ENCODE data around the gene NUP85. TPM values are rescaled to one million over a fixed set of nuclear protein-coding genes. Genes with fewer than 3 reads are reported as not detected.
"Not testable (repeated sequence)": the region's sequence is repeated elsewhere in the genome, so short reads cannot be mapped to it uniquely, and the experiment has no call there.

The NUP85 gene
- total and polyA plus RNA-seq, 2 experiments from 2014 or later: 59.4 to 114 TPM

GRCh38 chr17:75280189-75280588, 74.7 kb downstream of the NUP85 start:
- H3K4me3 ChIP-seq; H3K4me1 ChIP-seq (ENCODE audit: insufficient read depth); H3F3A ChIP-seq (replicated peaks; ENCODE audit: low read depth); H3K9me3 Mint-ChIP-seq; H3K4me1 Mint-ChIP-seq; H3K9me2 ChIP-seq (ENCODE audit: insufficient read depth); H3K79me2 ChIP-seq (replicated peaks; ENCODE audit: insufficient read depth); H3K27ac Mint-ChIP-seq; H3K27me3 Mint-ChIP-seq (ENCODE audit: insufficient read depth, low read depth, poor library complexity); ATAC-seq; H3K36me3 ChIP-seq (ENCODE audit: insufficient read depth); H3K27ac ChIP-seq (ENCODE audit: low read depth); H3K4me2 ChIP-seq; H3K27me3 ChIP-seq (ENCODE audit: insufficient read depth); DNase-seq (ENCODE audit: low spot score); H2AFZ ChIP-seq; H3K4me3 Mint-ChIP-seq; H4K20me1 ChIP-seq (replicated peaks; ENCODE audit: insufficient read depth): not testable (repeated sequence)
- H3K36me3 Mint-ChIP-seq (ENCODE audit: low read depth): peaks cover 26% of the 10 kb centered on the region

- peaks cover 31% of the 10 kb centered on the region for H3K36me3 Mint-ChIP-seq (ENCODE audit: low read depth)
- H3K4me2 ChIP-seq: no peak overlapping the region
- no peaks in the 10 kb centered on the region; the same call in 2 of the 3 replicates for H3K9me3 Mint-ChIP-seq
- no peaks in the 10 kb centered on the region for H3K27me3 ChIP-seq (ENCODE audit: insufficient read depth)
- ATAC-seq (no peak), DNase-seq (ENCODE audit: low spot score) (no peak)
- no peak overlapping the region for H3K4me3 Mint-ChIP-seq
- H3F3A ChIP-seq (replicated peaks; ENCODE audit: low read depth): peaks cover 7% of the 10 kb centered on the region; the same call in 1 of the 2 replicates
- H3K4me1 ChIP-seq (ENCODE audit: insufficient read depth): peaks cover 5% of the 10 kb centered on the region
- no peaks in the 10 kb centered on the region for H3K9me2 ChIP-seq (ENCODE audit: insufficient read depth)
- peaks cover 9% of the 10 kb centered on the region; the same call in 1 of the 2 replicates for H3K36me3 ChIP-seq (ENCODE audit: insufficient read depth)
- no peak overlapping the region for H3K27ac ChIP-seq (ENCODE audit: low read depth)
- no peak overlapping the region for H3K4me3 ChIP-seq
- peaks cover 4% of the 10 kb centered on the region for H3K4me1 Mint-ChIP-seq
- no peak overlapping the region for H3K27ac Mint-ChIP-seq
- no peaks in the 10 kb centered on the region for H4K20me1 ChIP-seq (replicated peaks; ENCODE audit: insufficient read depth)
- peaks cover 6% of the 10 kb centered on the region for H3K27me3 Mint-ChIP-seq (ENCODE audit: insufficient read depth, low read depth, poor library complexity)
- H2AFZ ChIP-seq: no peak overlapping the region
- H3K79me2 ChIP-seq (replicated peaks; ENCODE audit: insufficient read depth): peaks cover 6% of the 10 kb centered on the region
- TF ChIP-seq ZNF331 (CRISPR knock-in tag; IDR thresholded peaks at IDR 0.05; ENCODE audit: low read depth) (no peak), CREB1 (CRISPR knock-in tag; IDR thresholded peaks at IDR 0.05; ENCODE audit: low read depth) (no peak), STAT1 (IDR thresholded peaks at IDR 0.05; ENCODE audit: unreplicated experiment) (no peak), CTCF (conservative IDR thresholded peaks at IDR 0.05; ENCODE audit: low read depth in 2 of 2) (no peak), REST (IDR thresholded peaks at IDR 0.05; ENCODE audit: unreplicated experiment) (no peak), ZNF114 (CRISPR knock-in tag; IDR thresholded peaks at IDR 0.05) (no peak), EZH2 (IDR thresholded peaks at IDR 0.05; ENCODE audit: low read depth, unreplicated experiment) (no peak), POLR2AphosphoS5 (IDR thresholded peaks at IDR 0.05; ENCODE audit: low read depth) (no peak), ZNF462 (CRISPR knock-in tag; IDR thresholded peaks at IDR 0.05) (no peak), ETS1 (IDR thresholded peaks at IDR 0.05) (no peak)
Observed at GRCh38 chr17:75285123-75285522, 79.6 kb downstream of the NUP85 start.

Measured in GM23338 (cell line).